ENCODE results near the gene FXYD6.
"Not testable (repeated sequence)": the region's sequence is repeated elsewhere in the genome, so short reads cannot be mapped to it uniquely, and the experiment has no call there.

The FXYD6 gene, protein sequence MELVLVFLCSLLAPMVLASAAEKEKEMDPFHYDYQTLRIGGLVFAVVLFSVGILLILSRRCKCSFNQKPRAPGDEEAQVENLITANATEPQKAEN

DNA sequence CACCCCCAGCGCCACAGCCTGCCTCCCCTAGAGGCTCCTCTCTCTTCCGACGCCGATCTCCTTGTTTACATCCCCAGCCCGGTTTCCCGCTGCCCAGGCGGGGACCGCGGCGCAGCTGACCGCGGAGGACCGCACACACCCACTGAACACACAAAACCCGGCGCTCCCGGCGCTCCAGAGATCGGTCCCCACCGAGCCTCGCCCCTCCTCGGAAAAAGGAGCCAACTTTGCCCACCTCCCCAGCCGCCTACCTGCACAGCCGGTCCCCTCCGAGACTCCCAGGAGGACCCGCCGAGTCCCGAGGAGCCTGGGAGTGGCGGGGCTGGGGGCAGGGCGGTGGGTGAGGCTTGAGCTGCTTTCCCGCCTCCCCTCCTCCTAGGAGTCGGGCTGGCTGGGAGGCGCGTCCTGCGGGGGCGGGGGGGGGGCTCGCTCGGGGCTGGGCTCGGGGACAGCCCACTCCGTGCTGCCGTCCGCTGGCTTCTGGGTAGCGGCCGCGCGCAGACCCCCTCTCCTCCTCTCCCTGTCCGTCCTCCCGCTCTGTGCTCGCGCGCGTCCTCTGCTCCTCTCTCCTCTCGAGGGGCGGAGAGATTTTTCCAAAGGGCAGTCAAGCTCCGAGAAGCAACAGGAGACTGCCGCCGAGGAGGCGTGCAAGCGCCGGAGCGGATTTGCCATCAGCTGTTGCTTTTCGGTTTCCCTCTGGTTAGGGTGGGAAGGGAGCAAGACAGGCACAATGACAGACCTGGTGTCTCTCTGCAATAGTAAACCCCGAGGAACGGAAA is at the start of gene FXYD6:
TSS of gene FXYD6 (minus strand) at position 318 of the 779 bp plus-strand sequence. CDS start 33,882 bp downstream, outside the sequence.
- no peak for DNase-seq (ENCODE audit: low read depth)
- TF ChIP-seq MYC (IDR thresholded peaks at IDR 0.05; ENCODE audit: low read depth, low read length) (no peak), POLR2A (IDR thresholded peaks at IDR 0.05; ENCODE audit: extremely low read depth, insufficient read length) (no peak)
- TF ChIP-seq, protein P1, sequence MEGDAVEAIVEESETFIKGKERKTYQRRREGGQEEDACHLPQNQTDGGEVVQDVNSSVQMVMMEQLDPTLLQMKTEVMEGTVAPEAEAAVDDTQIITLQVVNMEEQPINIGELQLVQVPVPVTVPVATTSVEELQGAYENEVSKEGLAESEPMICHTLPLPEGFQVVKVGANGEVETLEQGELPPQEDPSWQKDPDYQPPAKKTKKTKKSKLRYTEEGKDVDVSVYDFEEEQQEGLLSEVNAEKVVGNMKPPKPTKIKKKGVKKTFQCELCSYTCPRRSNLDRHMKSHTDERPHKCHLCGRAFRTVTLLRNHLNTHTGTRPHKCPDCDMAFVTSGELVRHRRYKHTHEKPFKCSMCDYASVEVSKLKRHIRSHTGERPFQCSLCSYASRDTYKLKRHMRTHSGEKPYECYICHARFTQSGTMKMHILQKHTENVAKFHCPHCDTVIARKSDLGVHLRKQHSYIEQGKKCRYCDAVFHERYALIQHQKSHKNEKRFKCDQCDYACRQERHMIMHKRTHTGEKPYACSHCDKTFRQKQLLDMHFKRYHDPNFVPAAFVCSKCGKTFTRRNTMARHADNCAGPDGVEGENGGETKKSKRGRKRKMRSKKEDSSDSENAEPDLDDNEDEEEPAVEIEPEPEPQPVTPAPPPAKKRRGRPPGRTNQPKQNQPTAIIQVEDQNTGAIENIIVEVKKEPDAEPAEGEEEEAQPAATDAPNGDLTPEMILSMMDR (IDR thresholded peaks at IDR 0.05; ENCODE audit: low read depth, low read length): no peak
- TF ChIP-seq, protein P2, sequence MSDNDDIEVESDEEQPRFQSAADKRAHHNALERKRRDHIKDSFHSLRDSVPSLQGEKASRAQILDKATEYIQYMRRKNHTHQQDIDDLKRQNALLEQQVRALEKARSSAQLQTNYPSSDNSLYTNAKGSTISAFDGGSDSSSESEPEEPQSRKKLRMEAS (IDR thresholded peaks at IDR 0.05; ENCODE audit: low read depth, low read length): no peak
- no peak within 1 kb of the TSS for H3K4me3 ChIP-seq (ENCODE audit: low read depth, low read length)

DNA sequence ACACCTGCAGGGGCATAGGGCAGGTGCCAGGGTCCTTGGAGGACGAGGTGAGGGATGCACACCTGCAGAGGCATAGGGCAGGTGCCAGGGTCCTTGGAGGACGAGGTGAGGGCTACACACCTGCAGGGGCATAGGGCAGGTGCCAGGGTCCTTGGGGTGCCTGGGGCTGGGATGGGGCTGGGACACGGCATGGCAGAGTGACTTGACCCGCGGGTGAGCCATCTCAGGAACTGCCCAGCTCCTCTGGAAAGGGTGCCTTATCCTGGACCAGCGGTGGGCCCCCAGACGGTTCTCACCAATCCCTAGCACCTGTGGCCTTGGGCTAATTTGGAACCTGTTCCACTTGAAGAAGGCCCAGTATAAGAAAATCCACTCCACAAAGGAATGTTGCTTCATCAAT is 49.7 kb upstream of the FXYD6 start:
- not testable (repeated sequence) for H3K4me3 ChIP-seq (ENCODE audit: low read depth, low read length); DNase-seq (ENCODE audit: low read depth)

DNA sequence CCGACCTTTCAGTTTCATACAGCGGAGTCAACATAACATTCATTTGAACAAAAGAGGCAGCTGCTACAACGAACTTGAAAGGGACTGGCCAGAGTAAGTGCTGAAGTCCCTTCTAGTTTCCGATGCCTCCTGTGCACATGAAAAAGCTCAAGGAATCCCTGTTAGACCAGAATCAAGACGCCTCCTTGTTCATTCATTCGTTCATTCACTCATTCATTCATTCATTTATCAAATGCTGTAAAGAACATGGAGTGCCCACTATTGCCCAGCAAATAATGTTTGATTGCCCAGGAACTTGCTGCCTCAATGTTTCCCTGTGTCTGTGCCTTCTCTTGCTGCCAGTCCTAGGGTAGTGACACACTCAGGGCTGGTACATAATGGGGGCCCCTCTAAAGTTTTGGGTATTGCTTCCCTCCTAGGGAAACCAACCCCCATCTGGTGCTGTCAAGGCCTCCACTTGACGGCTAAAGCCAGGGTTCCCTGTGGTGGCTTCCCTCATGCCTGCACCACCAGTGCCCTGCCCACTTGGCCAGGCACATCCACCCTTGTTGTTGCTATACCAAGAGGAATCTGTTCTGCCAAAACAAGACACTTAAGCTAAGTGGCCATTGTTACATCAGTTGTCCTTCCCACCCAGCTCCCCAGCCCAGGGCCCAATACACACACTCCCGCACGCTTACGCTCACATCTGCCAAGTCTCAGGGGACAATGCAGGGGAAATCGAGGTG is 48.9 kb upstream of the FXYD6 start:
- no peak overlapping the region for H3K4me3 ChIP-seq (ENCODE audit: low read depth, low read length)
- DNase-seq (ENCODE audit: low read depth): no peak
- TF ChIP-seq, protein P2 (IDR thresholded peaks at IDR 0.05; ENCODE audit: low read depth, low read length): no peak
- TF ChIP-seq, protein P1 (IDR thresholded peaks at IDR 0.05; ENCODE audit: low read depth, low read length): no peak
- TF ChIP-seq MYC (IDR thresholded peaks at IDR 0.05; ENCODE audit: low read depth, low read length) (no peak), POLR2A (IDR thresholded peaks at IDR 0.05; ENCODE audit: extremely low read depth, insufficient read length) (no peak)

DNA sequence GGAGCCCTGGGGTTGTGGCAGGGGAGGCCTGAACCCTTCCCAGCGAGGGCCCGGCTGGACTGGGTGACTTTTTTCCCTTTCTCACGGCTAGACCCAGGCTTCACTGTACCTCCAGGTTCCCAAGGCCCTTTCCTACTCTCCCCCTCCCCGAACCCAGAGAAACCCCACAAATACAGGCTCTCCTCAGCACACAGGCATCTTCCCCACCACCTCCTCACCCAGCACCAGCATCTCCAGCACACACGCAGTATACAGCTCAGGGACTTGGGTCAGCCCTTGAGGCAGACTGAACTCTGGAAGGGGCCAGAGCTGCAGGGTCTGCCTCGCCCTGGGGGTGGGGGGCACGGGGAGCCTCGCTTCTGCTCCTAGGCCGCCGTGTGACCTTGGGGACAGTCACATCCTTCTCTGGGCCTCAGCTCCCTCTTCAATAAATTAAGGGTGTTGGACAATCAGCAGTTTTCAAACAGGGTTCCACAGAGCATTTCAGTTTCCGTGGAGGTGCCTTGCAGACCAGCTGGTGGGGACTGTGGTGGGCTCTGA is 48.2 kb upstream of the FXYD6 start:
- TF ChIP-seq, protein P2 (IDR thresholded peaks at IDR 0.05; ENCODE audit: low read depth, low read length): no peak
- TF ChIP-seq POLR2A (IDR thresholded peaks at IDR 0.05; ENCODE audit: extremely low read depth, insufficient read length): no peak
- TF ChIP-seq, protein P1 (IDR thresholded peaks at IDR 0.05; ENCODE audit: low read depth, low read length): no peak
- TF ChIP-seq MYC (IDR thresholded peaks at IDR 0.05; ENCODE audit: low read depth, low read length): no peak
- no peak overlapping the region for H3K4me3 ChIP-seq (ENCODE audit: low read depth, low read length)
- DNase-seq (ENCODE audit: low read depth): no peak

DNA sequence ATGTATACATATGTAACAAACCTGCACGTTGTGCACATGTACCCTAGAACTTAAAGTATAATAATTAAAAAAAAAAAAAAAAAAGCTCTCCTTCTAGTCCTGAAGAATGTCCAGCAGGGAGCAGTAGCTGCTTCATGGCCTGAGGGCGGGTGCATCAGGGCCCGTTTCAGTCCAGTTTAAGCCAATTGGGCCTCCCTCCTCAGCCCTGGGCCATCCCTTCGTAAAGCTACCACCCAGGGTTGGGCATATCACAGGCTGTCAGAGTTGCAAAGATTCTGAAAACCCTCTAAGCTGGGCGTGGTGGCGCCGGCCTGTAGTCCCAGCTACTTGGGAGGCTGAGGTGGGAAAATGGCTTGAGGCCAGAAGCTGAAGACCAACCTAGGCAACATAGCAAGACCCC is 47.3 kb upstream of the FXYD6 start:
- no peak overlapping the region for H3K4me3 ChIP-seq (ENCODE audit: low read depth, low read length)
- DNase-seq (ENCODE audit: low read depth): no peak
- TF ChIP-seq MYC (IDR thresholded peaks at IDR 0.05; ENCODE audit: low read depth, low read length) (no peak), POLR2A (IDR thresholded peaks at IDR 0.05; ENCODE audit: extremely low read depth, insufficient read length) (no peak)
- TF ChIP-seq, protein P2 (IDR thresholded peaks at IDR 0.05; ENCODE audit: low read depth, low read length): no peak
- TF ChIP-seq, protein P1 (IDR thresholded peaks at IDR 0.05; ENCODE audit: low read depth, low read length): no peak

DNA sequence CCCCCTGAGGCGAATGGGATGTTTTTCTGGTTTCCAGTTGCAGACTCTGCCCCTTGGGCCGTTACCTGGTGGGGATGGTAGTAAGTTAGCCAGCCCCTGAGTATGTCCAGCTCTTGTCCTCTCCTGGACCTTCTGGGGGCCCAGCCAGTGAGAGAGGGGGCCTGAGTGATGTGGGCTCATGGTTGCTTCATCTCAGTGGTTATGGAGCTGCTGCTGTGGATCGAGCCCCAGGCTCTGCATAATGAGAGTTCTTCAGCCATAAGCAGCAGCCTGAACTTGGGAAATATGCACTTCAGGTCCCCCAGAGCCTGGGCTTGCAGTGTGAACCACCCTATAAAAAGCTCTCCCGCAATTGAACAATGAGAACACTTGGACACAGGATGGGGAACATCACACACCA is 46.8 kb upstream of the FXYD6 start:
- DNase-seq (ENCODE audit: low read depth): no peak
- TF ChIP-seq, protein P2 (IDR thresholded peaks at IDR 0.05; ENCODE audit: low read depth, low read length): no peak
- TF ChIP-seq MYC (IDR thresholded peaks at IDR 0.05; ENCODE audit: low read depth, low read length) (no peak), POLR2A (IDR thresholded peaks at IDR 0.05; ENCODE audit: extremely low read depth, insufficient read length) (no peak)
- TF ChIP-seq, protein P1 (IDR thresholded peaks at IDR 0.05; ENCODE audit: low read depth, low read length): no peak
- H3K4me3 ChIP-seq (ENCODE audit: low read depth, low read length): no peak overlapping the region

All from NB4 (cell line).